AG09319 (cell line): ENCODE measurements around the gene OSR1.

ENCODE experiments used
- DNase-seq: peaks from one replicate; pipeline ENCODE4 v3.0.0-alpha.2; 2010; ENCODE audit warnings: low read depth; ENCODE audit errors: extremely low read depth
- TF ChIP-seq, protein P1 (sequence below): IDR thresholded peaks from 2 replicates; pipeline ENCODE4 v1.5.1; 2011; ENCODE audit warnings: low read depth, mild to moderate bottlenecking, inconsistent platforms, low read length, moderate library complexity

The OSR1 gene

DNA sequence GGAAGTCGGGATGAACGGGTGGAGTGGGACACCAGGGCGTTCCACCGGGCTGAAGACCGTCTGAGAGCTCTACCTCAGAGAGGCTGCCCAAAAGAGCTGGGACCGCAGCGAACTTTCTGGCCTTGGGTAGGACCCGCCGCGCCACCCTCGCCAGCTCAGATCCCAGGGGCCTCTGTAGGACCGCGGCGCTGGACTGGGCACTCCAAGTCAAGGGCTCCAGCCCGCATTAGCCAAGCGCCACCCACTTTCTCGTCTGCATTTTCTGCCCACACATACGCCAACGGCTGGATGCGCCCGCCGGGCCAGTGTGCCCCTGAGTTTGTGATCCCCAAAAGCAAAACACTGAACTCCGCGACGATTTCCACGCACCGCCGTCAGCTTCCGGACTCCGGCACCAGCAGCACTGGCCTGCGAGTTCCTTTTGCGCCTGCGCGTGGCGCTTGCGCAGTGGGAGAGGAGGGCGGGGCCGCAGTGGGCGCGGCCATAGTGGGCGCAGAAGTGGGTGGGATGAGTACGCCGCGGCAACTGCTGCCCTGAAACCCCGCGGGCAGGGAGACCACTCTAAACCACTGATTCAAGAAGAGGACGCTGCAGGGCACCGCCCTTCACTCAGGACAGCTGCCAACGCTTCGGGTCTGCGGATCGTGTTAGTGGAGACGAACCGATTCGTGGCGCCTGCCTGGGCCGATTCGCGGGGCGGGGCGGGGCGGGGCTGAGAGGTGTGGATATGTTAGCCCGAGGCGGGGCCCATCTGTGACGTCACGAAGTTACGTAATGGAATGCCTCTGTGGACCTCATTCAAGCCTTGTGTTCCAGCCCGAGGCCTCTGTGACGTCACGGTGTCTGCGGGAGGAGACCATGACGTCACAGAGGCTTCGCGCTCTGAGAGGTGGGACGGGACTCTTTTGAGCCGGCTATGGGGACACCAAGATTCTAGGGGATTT lies 10.5 kb downstream of the OSR1 start:
- TF ChIP-seq, protein P1, sequence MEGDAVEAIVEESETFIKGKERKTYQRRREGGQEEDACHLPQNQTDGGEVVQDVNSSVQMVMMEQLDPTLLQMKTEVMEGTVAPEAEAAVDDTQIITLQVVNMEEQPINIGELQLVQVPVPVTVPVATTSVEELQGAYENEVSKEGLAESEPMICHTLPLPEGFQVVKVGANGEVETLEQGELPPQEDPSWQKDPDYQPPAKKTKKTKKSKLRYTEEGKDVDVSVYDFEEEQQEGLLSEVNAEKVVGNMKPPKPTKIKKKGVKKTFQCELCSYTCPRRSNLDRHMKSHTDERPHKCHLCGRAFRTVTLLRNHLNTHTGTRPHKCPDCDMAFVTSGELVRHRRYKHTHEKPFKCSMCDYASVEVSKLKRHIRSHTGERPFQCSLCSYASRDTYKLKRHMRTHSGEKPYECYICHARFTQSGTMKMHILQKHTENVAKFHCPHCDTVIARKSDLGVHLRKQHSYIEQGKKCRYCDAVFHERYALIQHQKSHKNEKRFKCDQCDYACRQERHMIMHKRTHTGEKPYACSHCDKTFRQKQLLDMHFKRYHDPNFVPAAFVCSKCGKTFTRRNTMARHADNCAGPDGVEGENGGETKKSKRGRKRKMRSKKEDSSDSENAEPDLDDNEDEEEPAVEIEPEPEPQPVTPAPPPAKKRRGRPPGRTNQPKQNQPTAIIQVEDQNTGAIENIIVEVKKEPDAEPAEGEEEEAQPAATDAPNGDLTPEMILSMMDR, result no peak
- DNase-seq, result peak; percentile 95

DNA sequence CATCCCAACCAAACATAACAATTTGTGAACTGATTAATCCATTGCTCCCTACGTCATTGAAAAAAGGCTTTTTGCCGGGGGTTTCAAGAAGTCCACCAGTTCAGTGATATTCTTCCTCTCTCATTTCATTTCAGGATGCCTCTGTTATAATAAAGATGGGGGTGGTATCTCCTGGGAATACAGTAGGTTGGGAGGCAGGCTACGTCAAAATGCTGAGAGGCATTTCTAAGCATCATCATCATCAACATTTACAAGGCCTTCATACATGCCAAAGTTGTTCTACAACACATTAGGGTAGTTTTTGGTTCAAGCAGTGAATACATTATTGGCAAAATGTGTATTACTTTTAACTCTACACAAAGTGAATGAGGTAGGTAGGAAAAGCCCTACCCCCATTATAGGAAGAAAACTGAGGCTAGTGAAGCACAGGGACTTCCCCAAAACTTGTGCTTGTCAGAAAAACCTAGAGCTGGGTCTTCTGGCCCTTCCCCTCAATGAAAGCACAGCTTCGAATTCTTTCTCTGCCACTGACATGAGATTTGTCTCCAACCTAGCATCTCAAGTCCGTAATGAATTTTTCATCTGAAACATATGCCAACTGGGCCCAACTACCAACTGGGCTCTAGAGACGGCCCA lies 11.3 kb downstream of the OSR1 start:
- DNase-seq, result no peak
- TF ChIP-seq, protein P1, result no peak

DNA sequence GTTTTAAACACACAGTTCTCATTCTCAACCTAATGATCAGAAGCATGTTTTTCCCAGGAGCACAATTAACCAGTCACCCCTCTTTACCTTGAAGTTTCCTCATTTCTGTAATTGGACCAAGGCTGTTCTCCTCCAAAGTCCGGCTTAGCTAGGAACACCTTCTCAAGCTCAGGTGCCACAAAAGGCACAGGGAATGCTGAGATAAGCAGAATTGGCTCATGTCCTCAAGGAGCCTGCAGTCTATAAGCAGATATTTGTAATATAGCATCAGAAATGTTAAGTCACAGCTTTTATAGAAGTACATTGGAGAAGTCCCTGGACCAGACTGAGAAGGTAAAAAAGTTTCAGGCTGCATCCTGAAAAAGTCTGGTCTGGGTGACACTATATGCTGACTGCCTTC lies 20.7 kb downstream of the OSR1 start:
- DNase-seq, result no peak
- TF ChIP-seq, protein P1, result no peak

DNA sequence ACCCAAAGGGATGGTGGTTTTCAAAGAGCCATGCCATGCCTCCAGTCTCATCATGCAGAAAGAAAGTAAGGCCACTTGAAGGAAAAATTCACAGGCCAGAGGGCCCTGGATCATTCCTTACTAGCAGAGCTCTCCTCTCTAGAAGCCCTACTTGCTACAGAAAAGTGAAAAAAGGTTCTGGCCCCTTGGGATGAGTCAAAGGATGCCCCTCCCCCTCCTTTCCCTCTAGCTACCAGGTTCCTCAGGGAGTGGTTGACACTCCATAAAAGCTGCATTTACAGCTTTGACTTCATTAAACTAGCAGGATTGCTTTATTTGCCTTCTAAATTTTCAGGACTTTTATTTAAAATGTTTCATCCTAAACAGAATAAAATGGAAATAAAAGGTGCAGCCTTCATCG lies 21.2 kb downstream of the OSR1 start:
- TF ChIP-seq, protein P1, result no peak
- no peak for DNase-seq

GRCh38 chr2:19336781-19337180 lies 21.6 kb downstream of the OSR1 start:
- no peak for DNase-seq
- TF ChIP-seq, protein P1, result no peak

GRCh38 chr2:19332503-19332902 lies 25.9 kb downstream of the OSR1 start:
- TF ChIP-seq, protein P1, result no peak
- no peak for DNase-seq

GRCh38 chr2:19331450-19331849 lies 27.0 kb downstream of the OSR1 start:
- DNase-seq, result no peak
- TF ChIP-seq, protein P1, result no peak
